Spleen (tissue), 11 donors: ENCODE measurements around the gene P2RY2. TPM values are rescaled to one million over a fixed set of nuclear protein-coding genes. Genes with fewer than 3 reads are reported as not detected.

Source experiments
- DNase-seq: peaks from one replicate; pipeline ENCODE4 v3.0.0-alpha.2; 2020
- H3K27ac ChIP-seq, 8 donors: fragments of 200-600 bp; sonication (generic) in 7 of 8; 1 replicate in 4 of 8; 2 replicates in 4 of 8; pipeline versions ENCODE4 v1.5.0 to v1.8.0; 2016 to 2021; ENCODE audit warnings: inconsistent platforms in 4 of 8, mild to moderate bottlenecking in 4 of 8, moderate library complexity in 1 of 8
- H3K27me3 ChIP-seq, 7 donors: fragments of 200-600 bp; sonication (generic) in 6 of 7; replicated peaks in 1 of 7; 1 replicate in 4 of 7; 2 replicates in 3 of 7; pipeline versions ENCODE4 v1.5.0 to v1.8.0; 2016 to 2021; ENCODE audit warnings: inconsistent platforms in 3 of 7, mild to moderate bottlenecking in 1 of 7
- H3K36me3 ChIP-seq, 6 donors: fragments of 200-600 bp; sonication (generic) in 5 of 6; 1 replicate in 4 of 6; 2 replicates in 2 of 6; pipeline versions ENCODE4 v1.5.0 to v1.8.0; 2016 to 2021; ENCODE audit warnings: inconsistent platforms in 2 of 6
- H3K4me1 ChIP-seq, 6 donors: fragments of 200-600 bp; sonication (generic) in 5 of 6; 1 replicate in 3 of 6; 2 replicates in 3 of 6; pipeline versions ENCODE4 v1.5.0 to v1.8.0; 2016 to 2021; ENCODE audit warnings: inconsistent platforms in 3 of 6
- H3K4me3 ChIP-seq, 8 donors: fragments of 200-600 bp; sonication (generic) in 7 of 8; 1 replicate in 4 of 8; 2 replicates in 4 of 8; pipeline versions ENCODE4 v1.5.0 to v1.8.0; 2016 to 2021; ENCODE audit warnings: inconsistent platforms in 4 of 8, mild to moderate bottlenecking in 4 of 8, moderate library complexity in 2 of 8
- H3K9me3 ChIP-seq, 8 donors: fragments of 200-600 bp; sonication (generic) in 7 of 8; 1 replicate in 4 of 8; 2 replicates in 4 of 8; pipeline versions ENCODE4 v1.5.0 to v1.8.0; 2016 to 2021; ENCODE audit warnings: inconsistent platforms in 4 of 8
- POLR2A ChIP-seq, 3 donors: fragments of 450-650 bp; IDR thresholded peaks; one replicate each; pipeline ENCODE4 v1.5.1; 2017; ENCODE audit warnings: antibody characterized with exemption in 3 of 3, mild to moderate bottlenecking in 1 of 3
- POLR2AphosphoS5 ChIP-seq, 3 donors: sonication (generic); formaldehyde crosslinking; IDR thresholded peaks; one replicate each; pipeline ENCODE4 v1.5.1; 2017; ENCODE audit warnings: antibody characterized with exemption in 3 of 3
- WGBS, 5 donors: extraction: QIAGEN DNeasy Blood & Tissue Kit in 3 of 5; methylation state at CpG; one replicate each; pipeline versions ENCODE4 v1.1.5 to v1.1.7; 2013 to 2018; 5-methylcytosine and 5-hydroxymethylcytosine counted together
- intact Hi-C: fragments of 100-400 bp; cut with DNase I; formaldehyde crosslinking; loops from one replicate; pipeline ENCODE4 v1.15.0; 2023; ENCODE audit warnings: low total_unique reads
- polyA plus RNA-seq, 3 donors: library from polyadenylated mRNA; stranded (reverse); fragments of 200-250 nt; gene quantifications; one replicate each; pipeline ENCODE4 v1.2.1, GENCODE V29; 2013
- total RNA-seq, 7 donors: library from RNA; depleted of rRNA in 3 of 7; stranded (reverse); fragments of >200 nt in 3 of 7; fragmentation: NEBNext Ultra II Directional in 4 of 7; extraction: Animal tissue kit (Norgen Biotek cat#: 25700) in 4 of 7; gene quantifications; one replicate each; pipeline versions ENCODE4 v1.1.0 to v1.2.1, GENCODE V29; 2016 to 2021
- TF ChIP-seq, protein P1 (sequence below), 11 experiments: fragments of 200-600 bp in 7 of 11; fragments of 450-650 bp in 4 of 11; sonication (generic) in 4 of 11; IDR thresholded peaks in 8 of 11; conservative IDR thresholded peaks in 3 of 11; 1 replicate in 7 of 11; 2 replicates in 4 of 11; pipeline versions ENCODE4 v1.4.0 to v1.8.0; 2016 to 2021; ENCODE audit warnings: antibody characterized with exemption in 11 of 11, inconsistent platforms in 4 of 11, mild to moderate bottlenecking in 1 of 11
- donor health status: healthy with polysubstance abuse.
- donor health status: DM: no; HTN: no; CAD: no; lungs with moderate emphysema.
- donor health status: DM: no; HTN: no; CAD: no.
- donor health status: Bipolar disorder and iron deficiency.
- donor health status: healthy.
- donor health status: DM: no; HTN: no; CAD: no.
- donor health status: DM: yes; HTN: yes; CAD: no.

Gene P2RY2
- total and polyA plus RNA-seq, 10 donors, result 0.99 to 17.5 (median 10.7) TPM

DNA sequence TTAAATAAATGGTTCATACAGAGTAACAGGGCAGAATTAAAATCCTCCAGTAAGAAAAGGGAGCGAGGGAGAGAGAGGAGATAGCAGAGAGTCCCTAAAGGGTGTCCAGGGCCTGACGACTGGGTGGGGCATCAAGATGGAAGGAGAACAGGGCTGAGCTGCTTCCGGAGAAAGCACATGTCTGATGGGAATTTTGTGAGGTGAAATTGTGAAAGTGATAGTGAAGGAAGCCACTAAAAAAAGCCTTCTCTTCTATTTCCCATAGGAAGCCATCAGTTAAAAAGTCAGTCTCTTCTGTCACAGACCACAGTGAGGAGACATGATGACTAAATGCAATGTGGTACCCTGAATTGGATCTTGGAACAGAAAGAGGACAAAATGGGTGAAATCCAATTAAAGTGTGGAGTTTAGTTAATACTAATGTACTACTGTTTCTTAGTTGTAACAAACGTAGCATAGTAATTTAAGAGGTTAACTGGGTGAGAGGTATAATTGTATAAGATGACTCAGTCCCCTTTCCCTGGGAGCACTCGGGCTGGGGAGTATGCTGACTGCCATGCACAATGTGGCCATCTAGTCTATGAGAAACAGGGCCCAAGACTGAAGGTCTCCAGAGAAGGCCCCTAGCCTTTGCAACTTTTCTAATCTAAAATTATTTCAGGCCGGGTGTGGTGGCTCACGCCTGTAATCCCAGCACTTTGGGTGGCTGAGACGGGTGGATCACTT, 46.5 kb upstream of the P2RY2 start:
- H3K4me3 ChIP-seq, result no peak overlapping the region
- peak; percentile 8 for DNase-seq
- intact Hi-C loops, result loop anchor here (10.0 kb wide), 1 partner anchor 447 kb away; no protein-coding TSS in a partner anchor
- no peak for TF ChIP-seq POLR2A (IDR thresholded peaks at IDR 0.05)
- TF ChIP-seq, protein P1, sequence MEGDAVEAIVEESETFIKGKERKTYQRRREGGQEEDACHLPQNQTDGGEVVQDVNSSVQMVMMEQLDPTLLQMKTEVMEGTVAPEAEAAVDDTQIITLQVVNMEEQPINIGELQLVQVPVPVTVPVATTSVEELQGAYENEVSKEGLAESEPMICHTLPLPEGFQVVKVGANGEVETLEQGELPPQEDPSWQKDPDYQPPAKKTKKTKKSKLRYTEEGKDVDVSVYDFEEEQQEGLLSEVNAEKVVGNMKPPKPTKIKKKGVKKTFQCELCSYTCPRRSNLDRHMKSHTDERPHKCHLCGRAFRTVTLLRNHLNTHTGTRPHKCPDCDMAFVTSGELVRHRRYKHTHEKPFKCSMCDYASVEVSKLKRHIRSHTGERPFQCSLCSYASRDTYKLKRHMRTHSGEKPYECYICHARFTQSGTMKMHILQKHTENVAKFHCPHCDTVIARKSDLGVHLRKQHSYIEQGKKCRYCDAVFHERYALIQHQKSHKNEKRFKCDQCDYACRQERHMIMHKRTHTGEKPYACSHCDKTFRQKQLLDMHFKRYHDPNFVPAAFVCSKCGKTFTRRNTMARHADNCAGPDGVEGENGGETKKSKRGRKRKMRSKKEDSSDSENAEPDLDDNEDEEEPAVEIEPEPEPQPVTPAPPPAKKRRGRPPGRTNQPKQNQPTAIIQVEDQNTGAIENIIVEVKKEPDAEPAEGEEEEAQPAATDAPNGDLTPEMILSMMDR (IDR thresholded peaks at IDR 0.05 in 8 of 11, conservative IDR thresholded peaks at IDR 0.05 in 3 of 11), result no peak
- no peak for TF ChIP-seq POLR2AphosphoS5 (IDR thresholded peaks at IDR 0.05)
- peaks cover 24 to 99% (median 66%) of the 10 kb centered on the region in 6 donors for H3K4me1 ChIP-seq
- no peaks in the 10 kb centered on the region for H3K27me3 ChIP-seq
- peak overlapping the region in 7 of 8 donors; percentile 30 to 76 (median 46) for H3K27ac ChIP-seq
- H3K36me3 ChIP-seq, result no peaks in the 10 kb centered on the region
- H3K9me3 ChIP-seq, result no peaks in the 10 kb centered on the region
- 56 to 78% (median 68%) methylated on average over 8 of the region's 8 CpGs for WGBS, 5 donors

DNA sequence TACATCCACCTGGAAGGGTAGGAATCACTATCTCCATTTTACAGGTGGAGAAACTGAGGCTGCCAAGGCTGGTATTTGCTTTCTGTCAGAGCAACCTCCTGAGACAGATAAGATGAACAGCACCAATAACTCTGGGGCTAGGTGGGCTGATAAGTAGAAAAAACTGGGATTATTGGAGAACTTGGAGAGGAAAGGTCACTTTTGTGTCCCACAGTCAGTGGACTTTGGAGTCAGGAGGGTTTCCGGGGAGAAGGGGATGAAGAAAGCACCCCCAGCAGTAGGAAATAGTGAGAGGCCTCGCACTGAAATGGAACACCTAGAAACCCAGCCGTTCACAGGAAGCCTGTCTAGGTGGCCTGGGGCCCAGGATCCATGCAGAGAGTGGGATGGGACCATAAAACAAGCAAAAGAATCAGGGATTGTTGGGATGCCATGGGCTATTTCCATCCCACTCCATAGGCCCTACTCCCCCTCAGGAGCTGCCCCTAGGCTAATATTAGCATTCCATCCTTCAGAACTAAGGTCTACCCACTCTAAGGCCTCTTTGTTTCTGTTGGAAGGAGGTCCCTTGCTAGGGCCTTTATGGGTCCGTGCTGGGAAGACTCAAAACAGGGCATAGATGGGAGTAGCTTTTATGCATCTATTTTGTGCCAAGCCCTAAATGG, 45.0 kb upstream of the P2RY2 start:
- TF ChIP-seq POLR2A (IDR thresholded peaks at IDR 0.05) (no peak), POLR2AphosphoS5 (IDR thresholded peaks at IDR 0.05) (no peak)
- TF ChIP-seq, protein P1 (IDR thresholded peaks at IDR 0.05 in 8 of 11, conservative IDR thresholded peaks at IDR 0.05 in 3 of 11), result no peak
- Histone ChIP-seq H3K4me1 (peaks cover 34 to 99% (median 68%) of the 10 kb centered on the region in 6 donors), H3K27ac (peak overlapping the region in 6 of 8 donors; percentile 26 to 79 (median 74)), H3K36me3 (no peaks in the 10 kb centered on the region), H3K4me3 (no peak overlapping the region), H3K9me3 (no peaks in the 10 kb centered on the region), H3K27me3 (no peaks in the 10 kb centered on the region)
- no peak for DNase-seq
- WGBS, 5 donors, result 79 to 92% (median 85%) methylated on average over 4 of the region's 4 CpGs
- intact Hi-C loops, result loop anchor here (10.0 kb wide), 1 partner anchor 448 kb away; no protein-coding TSS in a partner anchor

DNA sequence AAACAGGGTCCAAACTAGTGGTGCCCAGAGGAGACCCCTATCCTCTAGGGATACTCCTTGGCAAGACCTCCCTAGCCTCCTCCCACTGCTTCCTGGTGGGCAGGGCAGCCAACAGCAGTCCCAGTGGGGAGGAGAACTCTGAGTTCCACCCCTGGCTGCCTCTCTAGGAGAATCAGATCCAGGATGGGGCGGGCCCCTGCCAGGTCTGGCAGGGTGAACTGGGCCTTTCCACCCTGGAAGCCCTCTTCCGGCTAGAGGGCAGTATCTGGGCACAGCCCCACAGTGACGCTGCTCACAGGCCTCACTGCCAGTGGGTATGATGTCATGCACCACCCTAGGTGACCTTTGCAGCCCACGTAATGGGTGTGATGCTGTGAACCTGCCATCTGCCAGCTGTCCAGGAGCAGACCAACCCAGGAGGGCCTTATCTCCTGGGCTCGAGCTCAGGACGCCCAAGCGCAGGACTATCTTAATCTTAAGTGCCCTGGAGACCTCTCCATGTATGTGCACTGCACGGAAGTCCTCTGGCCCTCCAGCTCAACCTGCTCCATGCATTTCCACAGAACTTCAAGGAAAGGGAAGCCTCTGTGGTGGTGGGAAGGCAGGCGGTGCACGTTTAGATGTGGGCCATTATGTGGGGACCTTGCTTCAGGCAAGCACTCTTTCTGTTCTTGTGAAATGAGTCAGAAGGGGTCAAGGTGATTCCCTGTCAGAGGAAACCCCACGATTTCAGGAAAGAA, 44.2 kb upstream of the P2RY2 start:
- WGBS, 5 donors, result 64 to 75% (median 69%) methylated on average over 9 to 11 of the region's 11 CpGs
- intact Hi-C loops, result loop anchor here (10.0 kb wide), 1 partner anchor 449 kb away; no protein-coding TSS in a partner anchor
- peak; percentile 31 to 64 (median 59) for TF ChIP-seq POLR2AphosphoS5 (IDR thresholded peaks at IDR 0.05)
- TF ChIP-seq POLR2A (IDR thresholded peaks at IDR 0.05), result no peak
- TF ChIP-seq, protein P1 (IDR thresholded peaks at IDR 0.05 in 8 of 11, conservative IDR thresholded peaks at IDR 0.05 in 3 of 11), result no peak
- H3K4me3 ChIP-seq, result no peak overlapping the region
- peak; percentile 82 for DNase-seq
- peak overlapping the region; percentile 24 to 79 (median 66) for H3K27ac ChIP-seq
- no peaks in the 10 kb centered on the region for H3K9me3 ChIP-seq
- H3K27me3 ChIP-seq, result no peaks in the 10 kb centered on the region
- H3K4me1 ChIP-seq, result peaks cover 37 to 95% (median 69%) of the 10 kb centered on the region in 6 donors
- H3K36me3 ChIP-seq, result no peaks in the 10 kb centered on the region
